ENCODE data around the gene OBSL1.

Gene OBSL1

DNA sequence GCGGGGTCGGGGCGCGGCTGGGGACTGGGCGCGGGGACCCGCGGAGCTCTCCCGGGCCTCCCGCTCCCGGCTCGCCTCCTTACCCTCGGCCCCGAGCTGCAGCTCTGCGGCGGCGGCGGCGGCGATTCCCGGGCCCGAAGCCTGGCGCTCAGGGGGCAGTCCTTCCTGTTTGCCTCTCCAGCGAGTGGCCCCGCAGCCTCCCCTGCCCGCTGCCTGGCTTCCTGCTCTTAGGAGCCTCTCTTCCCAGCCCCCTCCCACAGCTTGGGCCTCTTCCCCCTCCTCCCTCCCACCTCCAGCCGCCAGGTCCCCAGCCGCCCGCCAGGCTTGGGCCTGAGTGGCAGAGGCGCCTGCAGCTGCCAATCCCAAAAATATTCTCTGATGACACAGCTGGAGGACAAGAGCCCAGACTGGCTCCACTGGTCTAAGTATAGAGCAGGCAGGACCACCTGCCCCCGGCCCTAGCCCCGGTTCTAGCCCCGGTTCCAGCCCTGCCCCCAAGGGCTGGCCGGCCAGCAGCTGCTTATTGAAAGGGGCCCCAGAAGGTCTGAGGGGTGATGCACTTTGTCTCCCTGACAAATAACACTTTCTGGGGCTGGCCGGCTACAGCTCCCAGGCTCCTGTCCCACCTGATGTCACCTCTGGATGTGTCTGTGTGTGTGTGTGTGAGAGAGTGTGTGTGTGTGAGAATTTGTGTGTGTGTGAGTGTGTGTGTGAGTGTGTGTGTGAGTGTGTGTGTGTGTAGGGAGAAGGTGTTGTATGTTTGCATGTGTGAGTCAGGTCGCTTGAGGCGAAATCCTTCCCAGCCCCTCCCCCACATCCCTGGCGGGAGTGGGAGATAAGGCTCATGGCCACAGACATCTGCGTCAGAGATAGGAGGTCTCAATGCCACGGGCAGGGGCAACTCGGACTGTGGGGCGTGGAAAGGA is at the start of gene OBSL1:
TSS of gene OBSL1 (minus strand) at position 229 of the 926 bp plus-strand sequence. CDS start 307 bp downstream, outside the sequence.
- no peak for DNase-seq (ENCODE audit: low read depth, low spot score)

DNA sequence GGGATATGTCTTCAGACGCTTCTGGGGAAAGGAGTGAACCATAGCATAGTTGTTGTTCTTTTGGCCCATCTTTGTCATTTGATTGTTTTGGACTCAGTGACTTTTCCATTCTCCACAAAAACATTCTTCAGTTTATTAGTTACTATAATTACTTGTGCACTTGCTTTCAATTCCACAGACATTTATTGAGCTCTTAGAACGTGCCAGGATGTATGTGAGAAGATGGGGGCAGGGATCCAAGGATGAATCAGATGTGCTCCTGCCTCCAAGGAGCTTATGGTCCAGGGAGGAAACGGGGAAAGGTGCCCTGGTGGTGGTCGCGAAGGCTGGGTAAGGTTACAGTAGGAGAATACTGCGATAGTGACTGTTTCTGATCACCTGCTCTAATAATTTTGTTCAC is 49.2 kb upstream of the OBSL1 start:
- DNase-seq (ENCODE audit: low read depth, low spot score), result no peak

GRCh38 chr2:219619235-219619634 is 47.9 kb upstream of the OBSL1 start:
- no peak for DNase-seq (ENCODE audit: low read depth, low spot score)

GRCh38 chr2:219618733-219619122 is 47.4 kb upstream of the OBSL1 start:
- no peak for DNase-seq (ENCODE audit: low read depth, low spot score)

- no peak for DNase-seq (ENCODE audit: low read depth, low spot score)
Measured at GRCh38 chr2:219616550-219616949, 45.2 kb upstream of the OBSL1 start.

DNA sequence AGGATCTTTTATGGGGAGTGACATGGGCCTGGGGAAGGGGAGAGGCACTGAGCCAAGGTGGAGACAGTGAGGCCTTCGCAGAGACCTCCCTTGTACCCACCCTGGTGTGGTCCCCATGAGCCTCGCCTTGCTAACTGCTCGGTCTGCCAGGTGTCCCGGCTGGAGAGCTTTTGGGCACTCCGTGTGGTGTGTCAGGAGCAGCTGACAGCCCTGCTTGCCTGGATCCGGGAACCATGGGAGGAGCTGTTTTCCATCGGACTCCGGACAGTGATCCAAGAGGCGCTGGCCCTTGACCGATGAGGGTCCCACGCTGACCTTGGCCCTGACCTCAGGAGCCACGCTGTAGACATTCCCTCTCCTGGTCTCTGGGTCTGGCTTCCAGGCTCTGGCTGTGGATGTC is 44.6 kb upstream of the OBSL1 start:
- DNase-seq (ENCODE audit: low read depth, low spot score), result no peak

DNA sequence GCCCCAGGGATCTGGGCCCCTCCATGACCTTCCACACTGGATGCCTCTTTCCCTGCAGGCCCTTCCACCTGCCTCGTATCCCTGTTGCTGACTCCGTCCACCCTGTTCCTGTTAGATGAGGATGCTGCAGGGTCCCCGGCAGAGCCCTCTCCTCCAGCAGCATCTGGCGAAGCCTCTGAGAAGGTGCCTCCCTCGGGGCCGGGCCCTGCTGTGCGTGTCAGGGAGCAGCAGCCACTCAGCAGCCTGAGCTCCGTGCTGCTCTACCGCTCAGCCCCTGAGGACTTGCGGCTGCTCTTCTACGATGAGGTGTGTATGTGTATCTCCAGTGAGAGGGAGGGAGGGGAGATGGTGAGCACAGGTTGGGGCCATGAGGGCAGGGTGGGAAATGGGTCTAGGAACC is 43.7 kb upstream of the OBSL1 start:
- no peak for DNase-seq (ENCODE audit: low read depth, low spot score)

GRCh38 chr2:219614076-219614860 is 42.9 kb upstream of the OBSL1 start:
- no peak for DNase-seq (ENCODE audit: low read depth, low spot score)

GRCh38 chr2:219613461-219614070 is 42.2 kb upstream of the OBSL1 start:
- no peak for DNase-seq (ENCODE audit: low read depth, low spot score)

DNA sequence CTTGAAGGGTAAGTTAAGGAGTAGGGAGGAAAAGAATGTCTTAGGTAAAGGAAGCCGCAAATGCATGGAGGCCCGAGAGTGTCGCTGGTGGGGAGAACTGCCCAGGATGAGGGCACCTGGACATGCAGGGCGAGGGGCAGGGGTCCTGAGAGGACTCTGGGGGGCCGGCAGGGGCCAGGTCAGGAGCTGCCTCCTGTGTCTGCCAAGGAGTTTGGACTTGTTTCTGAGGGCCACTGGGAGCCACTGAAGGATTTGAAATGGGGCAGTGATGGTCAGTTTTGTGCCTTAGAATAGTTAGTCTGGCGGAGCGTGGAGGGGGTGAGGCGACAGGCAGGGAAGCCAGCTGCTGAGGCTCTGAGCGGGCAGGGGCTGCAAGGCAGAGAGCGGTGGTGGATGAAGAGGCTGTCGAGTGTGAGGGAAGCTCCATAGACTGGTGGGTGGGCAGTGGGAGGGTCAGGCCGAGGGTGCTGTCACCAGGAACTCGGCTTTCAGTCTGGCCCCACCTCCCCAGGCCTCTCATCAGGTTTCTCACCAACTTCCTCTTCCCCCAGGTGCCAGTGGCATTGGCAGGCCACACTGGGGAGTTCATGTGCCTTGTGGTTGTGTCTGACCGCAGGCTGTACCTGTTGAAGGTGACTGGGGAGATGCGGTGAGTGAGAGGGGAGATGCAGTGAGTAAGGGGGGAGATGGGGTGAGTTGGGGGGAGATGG is 41.4 kb upstream of the OBSL1 start:
- no peak for DNase-seq (ENCODE audit: low read depth, low spot score)

- DNase-seq (ENCODE audit: low read depth, low spot score), result no peak
Measured at GRCh38 chr2:219611866-219612576, 40.7 kb upstream of the OBSL1 start.

DNA sequence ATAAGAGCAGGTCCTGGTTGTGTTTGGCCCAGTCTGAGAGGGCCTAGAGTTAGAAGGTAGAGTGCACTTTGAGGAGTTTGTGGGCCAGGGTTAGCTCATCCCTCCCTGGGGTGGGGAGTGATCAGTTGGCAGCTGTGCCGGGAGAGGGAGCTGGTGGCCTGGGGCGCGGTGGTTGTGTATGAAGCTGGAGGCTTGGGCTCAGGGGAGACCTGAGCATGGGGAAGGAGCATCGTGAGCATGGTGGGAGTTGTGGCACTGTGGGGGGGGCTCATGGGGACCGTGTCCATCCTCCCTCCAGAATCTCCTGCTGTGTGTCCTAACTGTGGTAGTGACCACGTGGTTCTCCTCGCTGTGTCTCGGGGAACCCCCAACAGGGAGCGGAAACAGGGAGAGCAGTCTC is 40.0 kb upstream of the OBSL1 start:
- no peak for DNase-seq (ENCODE audit: low read depth, low spot score)

- DNase-seq (ENCODE audit: low read depth, low spot score), result no peak
Measured at GRCh38 chr2:219609149-219609750, 37.9 kb upstream of the OBSL1 start.

DNA sequence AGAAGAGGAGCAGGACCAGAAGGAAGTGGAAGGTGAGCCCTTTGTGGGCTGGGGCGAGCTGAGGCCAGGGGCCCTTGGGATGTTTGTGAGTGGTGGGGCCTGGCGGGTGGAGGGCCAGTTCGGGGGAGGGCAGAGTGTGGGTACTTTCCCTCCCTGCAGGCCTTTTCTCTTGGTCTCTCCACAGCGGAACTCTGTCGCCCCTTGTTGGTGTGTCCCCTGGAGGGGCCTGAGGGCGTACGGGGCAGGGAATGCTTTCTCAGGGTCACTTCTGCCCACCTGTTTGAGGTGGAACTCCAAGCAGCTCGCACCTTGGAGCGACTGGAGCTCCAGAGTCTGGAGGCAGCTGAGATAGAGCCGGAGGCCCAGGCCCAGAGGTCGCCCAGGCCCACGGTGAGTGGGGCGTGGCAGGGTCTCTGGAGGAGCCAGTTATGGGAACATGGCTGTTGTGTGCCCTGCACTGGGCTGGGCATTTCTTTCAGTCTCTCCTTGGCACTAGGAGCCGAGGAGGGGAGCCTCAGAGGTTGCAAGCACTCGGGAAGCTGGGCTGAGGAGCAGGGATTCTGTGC is 37.1 kb upstream of the OBSL1 start:
- no peak for DNase-seq (ENCODE audit: low read depth, low spot score)

DNA sequence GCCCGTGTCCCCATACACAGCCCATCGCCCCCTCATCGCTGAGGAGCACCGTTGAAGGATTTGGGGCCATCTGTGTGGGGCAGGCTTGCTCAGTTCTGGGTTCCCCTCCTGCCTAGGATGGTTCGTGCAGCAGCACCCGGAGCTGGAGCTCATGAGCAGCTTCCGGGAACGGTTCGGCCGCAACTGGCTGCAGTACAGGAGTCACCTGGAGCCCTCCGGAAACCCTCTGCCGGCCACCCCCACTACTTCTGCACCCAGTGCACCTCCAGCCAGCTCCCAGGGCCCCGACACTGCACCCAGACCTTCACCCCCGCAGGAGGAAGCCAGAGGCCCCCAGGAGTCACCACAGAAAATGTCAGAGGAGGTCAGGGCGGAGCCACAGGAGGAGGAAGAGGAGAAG is 36.6 kb upstream of the OBSL1 start:
- no peak for DNase-seq (ENCODE audit: low read depth, low spot score)

DNA sequence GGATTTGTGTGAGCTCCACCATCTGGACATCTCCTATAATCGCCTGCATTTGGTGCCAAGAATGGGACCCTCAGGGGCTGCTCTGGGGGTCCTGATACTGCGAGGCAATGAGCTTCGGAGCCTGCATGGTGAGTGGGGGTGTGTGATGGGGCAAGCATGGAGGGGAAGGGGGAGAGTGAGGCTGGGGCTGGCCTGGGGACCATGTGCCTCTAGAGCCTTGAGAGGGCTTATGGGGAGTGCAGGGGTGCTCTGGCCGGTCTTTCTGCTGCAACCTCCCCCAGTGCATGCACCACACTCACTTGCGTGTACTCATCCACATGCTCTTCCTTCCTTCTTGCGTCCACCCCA is 34.2 kb upstream of the OBSL1 start:
- DNase-seq (ENCODE audit: low read depth, low spot score), result no peak

GRCh38 chr2:219603771-219604170 is 32.4 kb upstream of the OBSL1 start:
- no peak for DNase-seq (ENCODE audit: low read depth, low spot score)

GRCh38 chr2:219598308-219599078 is 27.2 kb upstream of the OBSL1 start:
- no peak for DNase-seq (ENCODE audit: low read depth, low spot score)

DNA sequence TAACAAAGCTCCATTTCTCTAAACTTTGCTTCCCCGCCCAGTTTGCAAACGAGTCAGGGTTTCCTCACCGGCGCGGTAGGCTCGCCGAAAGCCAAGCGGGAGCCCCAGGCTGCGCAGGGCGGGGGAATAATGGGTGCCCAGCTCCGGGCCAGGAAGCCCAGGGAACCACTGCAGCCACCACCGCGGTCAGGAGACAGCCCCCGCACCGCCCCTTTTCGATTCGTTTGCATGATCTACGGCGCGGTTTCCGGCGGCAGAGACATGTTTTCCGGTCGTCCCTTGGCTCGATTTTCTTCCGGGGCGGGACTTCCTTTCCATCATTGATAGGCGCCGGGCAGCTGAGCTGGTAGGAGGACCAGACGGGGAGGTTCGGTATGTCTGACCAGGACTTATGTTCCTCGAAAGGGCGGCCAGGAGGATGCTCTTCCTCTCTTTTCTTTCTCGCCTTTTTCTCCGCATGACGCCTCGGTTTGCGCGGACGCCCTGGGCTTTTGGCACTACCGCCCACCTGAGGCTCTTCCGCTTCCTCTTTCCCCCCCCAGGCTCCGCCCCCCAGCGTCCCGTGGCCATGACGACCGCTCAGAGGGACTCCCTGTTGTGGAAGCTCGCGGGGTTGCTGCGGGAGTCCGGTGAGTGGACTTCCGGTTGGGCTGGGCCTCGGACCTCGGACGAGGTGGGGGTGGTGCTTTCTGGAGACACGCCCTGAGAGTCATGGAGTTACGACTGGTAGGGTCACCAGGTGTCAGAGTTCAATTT is 26.4 kb upstream of the OBSL1 start, which contains the start of gene STK11IP:
TSS of gene STK11IP (plus strand) at position 306 of the 756 bp plus-strand sequence. CDS start at position 569, 263 bp downstream.
- DNase-seq (ENCODE audit: low read depth, low spot score), result peak; percentile 87

Data from activated naive CD8-positive, alpha-beta T cell treated with anti-CD3 and anti-CD28 coated beads, Interleukin-2, amount 50 U/mL, for 16 hours (primary cell).